HG03280 (cell line): ENCODE measurements around the gene TSR1.

Experiments
- ATAC-seq: cut with Tn5 transposase; IDR thresholded peaks from one replicate; pipeline ENCODE4 v1.9.1; 2021; ENCODE audit warnings: mild to moderate bottlenecking, moderate library complexity; ENCODE audit not compliant: unreplicated experiment

Gene TSR1

DNA sequence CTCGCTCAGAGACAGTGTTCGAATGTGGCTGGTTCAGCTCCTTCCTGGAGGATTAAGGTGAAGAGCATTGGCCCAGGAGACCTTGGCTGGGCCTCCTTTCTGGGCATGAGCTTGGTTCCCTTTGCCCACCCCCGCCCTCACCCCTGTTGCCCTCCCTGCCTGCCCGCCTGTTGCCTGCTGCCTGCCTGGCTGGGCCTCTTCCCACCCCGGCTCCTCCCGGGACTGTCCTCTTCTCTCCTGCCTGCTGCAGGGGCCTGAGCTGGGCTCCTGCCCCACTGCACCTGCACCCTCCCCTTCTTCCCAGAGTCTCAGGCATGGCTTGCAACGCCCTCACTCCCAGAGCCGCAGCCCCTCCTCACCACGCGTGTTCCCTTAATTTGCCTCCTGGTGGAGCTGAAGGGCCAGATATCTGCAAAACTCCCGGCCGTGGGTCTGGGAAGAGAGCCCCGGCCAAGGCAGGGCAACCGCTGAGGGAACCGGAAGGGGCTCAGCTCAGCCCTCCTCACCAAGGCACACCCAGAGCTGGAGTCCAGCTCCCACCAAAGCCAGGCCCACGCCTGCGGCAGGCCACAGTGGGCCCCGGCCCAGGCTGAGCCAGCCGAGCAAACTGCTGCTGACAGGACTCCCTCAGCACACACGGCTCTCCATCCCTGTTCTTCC, 33.4 kb upstream of the TSR1 start:
- ATAC-seq, result no peak

DNA sequence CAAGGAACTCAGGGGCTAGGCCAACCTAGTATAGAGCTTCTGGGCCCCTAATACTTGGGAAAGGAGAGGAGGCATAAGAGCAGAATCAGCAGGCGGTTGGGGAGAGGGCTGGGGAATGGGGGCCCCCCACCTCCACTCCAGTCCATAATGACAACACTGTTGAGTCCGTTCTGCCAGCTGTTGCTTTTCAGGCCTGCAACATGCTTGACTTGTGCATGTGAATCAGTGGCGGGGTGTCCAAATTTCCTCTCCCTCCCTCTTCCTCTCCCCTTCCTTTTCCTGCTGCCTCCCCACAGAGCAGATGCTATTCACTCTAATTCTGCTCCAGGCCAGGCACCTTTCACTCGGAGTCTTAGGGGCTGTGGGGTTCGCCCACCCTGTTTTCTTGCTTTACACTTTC, 32.8 kb upstream of the TSR1 start:
- ATAC-seq, result no peak

DNA sequence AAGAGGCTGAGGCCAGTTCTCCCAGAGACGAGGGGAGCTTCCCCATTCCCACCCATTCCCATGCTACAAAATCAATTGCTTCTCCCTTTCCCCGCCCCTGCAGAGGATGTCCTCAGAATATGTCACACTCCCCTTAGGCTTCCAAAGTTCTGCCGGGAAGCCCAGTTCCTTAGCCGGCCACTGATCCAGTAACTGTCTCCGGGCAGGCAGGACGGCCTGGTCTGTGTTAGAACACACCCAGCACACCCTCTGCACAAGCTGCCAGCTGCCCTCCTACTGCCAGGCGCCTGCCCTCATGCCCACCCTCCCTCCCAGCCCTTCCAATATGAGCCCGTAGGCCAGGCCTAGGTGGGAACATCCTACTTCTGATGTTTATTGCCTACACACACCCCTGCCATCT, 32.1 kb upstream of the TSR1 start:
- no peak for ATAC-seq

DNA sequence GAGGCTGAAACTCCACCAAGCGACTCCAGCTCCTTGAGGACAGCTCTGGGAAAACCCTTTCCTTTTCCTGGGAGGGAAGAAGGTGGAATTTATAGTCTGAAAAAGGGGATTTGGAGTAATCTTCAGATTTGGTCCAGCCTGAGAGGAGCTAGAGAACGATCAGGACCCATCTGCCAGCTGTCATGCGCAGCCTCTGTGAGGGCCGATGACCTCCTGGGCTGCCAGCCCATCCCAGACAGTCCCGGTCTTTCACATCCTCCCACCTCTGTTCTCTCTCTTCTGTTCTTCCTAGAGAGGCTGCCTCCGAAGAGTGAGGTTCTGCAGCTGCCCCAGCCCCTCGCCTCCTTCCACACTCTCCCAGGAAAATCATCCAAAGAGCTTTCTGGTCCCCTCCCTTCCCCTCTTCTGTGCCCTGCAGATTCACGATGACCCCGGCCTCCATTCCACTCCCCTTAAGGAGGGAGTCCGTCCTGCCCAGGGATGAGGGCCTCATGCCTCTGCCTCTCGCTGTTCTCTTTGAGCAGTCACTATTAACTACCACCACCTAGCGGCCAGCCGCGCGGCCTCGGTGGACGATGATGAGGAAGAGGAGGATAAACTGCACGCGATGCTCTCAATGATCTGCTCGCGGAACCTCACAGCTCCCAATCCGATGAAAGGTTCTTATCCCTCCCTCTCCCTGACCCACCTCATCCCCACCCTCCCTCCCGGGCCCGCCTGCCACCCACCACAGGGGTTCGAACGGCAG, 30.7 kb upstream of the TSR1 start:
- ATAC-seq, result no peak

DNA sequence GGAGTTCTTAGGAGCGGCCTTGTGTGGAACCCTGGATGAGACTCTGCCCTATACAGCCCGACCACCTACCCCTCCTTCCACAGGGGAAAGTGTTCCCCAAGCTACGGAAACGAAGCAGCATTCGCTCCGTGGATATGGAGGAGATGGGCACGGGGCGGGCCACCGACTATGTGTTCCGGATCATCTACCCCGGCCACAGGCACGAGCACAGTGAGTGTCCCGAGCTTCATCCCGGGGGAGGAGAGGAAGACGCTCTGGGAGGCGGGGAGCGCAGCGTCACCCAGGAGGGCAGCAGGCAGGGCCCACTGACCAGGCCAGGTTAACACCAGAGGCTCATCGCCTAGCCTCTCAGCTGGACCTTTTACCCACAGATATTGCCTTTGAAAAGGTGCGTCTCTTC, 28.9 kb upstream of the TSR1 start:
- no peak for ATAC-seq

DNA sequence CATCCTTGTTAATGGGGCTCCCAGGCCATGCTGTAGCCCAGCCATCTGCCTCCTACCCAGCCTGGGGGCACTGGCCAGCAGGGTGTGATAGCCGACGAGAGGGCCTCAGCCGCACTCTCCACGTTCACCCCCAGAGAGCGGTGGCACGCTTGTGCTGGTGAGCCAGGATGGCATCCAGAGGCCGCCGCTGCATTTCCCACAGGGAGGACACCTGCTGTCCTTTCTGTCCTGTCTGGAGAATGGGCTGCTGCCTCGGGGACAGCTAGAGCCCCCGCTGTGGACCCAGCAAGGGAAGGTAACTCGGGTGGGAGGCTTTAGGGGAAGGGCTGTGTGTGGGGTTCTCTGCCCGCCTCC, 28.5 kb upstream of the TSR1 start:
- ATAC-seq, result no peak

DNA sequence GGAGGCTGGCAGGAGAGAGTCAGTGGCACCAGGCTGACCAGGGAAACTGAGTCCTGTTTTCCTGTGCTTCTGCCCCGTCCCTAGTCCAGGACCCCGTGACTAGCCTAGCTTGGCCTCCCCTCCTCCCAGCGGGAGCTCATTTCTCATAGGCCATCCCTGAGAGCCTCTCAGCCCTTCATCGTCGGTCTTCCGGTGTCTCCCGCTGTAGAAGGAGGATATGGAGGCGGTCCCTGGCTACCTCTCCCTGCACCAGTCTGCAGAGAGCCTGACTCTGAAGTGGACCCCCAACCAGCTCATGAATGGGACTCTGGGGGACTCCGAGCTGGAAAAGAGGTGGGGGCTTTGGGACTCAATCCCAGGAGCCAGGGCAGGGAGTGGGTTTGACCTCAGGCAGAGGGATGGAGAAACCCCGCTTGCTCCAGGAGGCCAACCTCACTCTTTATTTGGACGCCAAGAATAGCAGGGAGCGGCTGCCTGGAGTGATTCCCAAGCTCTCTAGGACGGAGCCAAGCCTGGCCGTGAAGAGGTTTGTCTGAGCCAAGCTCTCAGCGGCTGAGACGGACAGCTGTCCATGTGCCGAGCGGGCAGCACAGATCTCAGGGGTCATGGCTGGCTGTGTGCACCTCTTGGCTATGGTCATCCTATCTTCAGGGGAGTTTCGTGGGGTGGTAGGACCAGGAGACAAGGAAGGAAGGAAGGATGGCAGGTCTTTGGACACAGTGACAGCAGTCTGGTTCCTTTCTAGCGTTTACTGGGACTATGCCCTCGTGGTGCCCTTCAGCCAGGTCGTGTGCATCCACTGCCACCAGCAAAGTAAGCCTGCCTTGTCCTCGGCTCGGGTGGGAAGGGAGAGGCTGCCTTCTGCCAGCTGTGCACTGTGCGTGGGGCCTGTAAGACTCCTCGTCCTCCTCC, 27.9 kb upstream of the TSR1 start:
- no peak for ATAC-seq

DNA sequence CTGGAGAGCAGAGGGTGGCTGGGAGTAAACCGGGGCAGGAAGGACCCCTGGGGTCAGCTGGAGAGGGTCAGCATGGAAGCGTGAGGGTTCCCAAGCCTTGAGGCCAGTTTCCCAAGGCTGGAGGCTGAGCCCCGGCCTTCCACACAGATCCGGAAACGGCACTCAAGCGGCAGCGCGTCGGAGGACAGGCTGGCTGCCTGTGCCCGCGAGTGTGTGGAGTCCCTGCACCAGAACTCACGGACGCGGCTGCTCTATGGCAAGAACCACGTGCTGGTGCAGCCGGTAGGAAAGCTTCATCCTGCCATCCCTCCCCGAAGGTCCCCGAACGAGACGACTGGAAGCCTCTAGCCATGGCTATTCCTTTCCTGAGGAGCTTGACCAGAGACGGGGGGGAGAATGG, 27.1 kb upstream of the TSR1 start:
- ATAC-seq, result no peak

DNA sequence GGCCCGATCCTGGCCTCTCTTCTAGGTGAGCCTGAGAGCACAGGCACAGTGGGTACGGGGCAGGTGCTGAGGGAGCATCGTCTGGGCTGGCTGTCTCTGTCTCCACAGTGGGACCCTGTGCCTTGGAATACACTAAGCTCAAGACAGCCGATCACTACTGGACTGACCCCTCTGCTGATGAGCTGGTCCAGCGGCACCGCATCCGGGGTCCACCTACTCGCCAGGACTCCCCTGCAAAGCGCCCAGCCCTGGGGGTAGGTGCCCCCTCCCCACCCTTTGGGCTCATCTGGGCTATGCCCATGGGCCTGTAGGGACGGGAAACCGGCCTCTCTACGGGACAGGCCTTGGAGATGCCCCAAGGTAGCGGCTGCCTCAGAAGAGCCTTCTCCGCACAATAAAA, 26.6 kb upstream of the TSR1 start:
- no peak for ATAC-seq

DNA sequence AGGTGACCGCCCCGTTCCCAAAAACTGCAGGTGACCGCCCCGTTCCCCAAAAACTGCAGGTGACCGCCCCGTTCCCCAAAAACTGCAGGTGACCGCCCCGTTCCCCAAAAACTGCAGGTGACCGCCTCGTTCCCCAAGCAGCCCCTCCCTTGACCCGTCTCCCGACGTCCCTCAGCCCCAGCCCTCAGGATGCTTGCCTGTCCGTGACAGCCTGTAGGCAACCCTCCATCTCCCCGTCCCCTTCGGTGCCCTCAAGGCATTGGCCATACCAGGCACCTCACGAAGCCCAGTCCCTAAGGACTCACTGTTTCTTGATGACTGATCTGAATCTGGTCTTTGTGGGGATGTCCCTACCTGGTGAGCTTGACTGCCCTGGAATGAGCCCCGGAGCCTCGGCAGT, 26.2 kb upstream of the TSR1 start:
- ATAC-seq, result no peak

DNA sequence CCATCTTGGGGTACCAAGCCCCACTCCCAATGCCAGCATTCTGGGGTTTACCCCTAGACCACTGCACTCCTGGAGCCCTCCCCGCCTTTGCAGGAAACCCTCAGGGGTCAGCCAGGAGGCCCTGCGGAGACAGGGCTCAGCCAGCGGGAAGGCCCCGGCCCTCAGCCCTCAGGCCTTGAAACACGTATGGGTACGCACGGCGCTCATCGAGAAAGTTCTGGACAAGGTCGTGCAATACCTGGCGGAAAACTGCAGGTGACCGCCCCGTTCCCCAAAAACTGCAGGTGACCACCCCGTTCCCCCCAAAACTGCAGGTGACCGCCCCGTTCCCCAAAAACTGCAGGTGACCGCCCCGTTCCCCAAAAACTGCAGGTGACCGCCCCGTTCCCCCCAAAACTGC, 25.8 kb upstream of the TSR1 start:
- ATAC-seq, result no peak

DNA sequence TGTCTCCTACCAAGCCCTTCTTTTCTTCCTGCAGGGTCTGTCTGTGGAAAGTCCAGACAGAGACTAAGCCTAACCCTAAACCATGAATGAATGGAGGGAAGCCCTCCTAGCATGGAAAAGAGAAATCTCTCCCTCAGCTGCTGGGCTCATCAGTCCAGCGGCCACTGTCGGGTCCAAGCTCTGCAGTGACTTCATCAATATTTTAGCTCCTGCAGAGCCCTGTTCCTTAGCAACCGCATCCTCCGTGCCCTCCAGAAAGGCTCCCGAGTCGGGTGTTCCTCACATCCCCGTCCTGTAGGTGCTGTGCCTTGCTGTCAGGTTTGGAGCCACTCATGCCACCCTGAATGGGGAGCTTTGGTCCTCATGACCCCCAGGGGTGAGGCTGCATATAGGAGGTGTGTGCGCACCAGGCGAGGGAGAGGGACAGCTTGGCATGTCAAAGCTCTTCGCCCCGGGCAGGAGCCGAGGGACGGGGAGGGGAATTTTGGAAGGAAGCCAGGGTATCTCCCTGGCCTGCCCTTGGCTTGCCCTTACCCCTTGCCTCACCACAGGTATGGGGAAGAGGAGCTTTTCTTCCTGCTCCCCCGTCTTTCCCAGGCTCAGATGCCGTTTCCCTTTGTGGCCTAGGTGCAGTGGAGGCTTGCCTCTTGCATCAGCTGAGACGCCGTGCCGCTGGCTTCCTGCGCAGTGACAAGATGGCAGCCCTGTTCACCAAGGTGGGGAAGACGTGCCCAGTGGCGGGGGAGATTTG, 24.9 kb upstream of the TSR1 start:
- ATAC-seq, result no peak

DNA sequence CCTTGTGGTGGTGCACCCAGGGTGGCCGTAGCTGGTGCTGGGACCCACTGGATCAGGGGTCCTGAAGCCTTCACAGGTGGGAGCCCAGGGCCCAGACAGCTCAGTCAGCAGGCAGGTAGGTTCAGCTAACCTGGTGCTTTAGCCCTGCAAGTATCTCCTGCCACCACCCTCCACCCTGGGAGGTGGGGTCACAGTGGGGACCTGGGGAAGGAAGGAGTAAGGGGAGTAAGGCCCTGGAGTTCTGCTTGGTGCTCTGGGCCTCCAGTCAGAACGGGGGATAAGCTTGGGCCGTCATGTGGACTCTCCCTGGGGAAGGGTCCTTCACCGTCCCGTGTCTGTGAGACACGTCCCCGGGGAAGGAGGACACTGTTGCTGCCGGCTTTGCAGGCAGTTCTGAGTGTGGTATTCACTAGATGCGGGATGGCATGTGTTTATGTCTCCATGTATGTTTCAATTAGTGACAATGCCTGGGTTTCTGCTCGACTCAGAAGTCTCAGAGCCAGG, 21.7 kb upstream of the TSR1 start:
- no peak for ATAC-seq

DNA sequence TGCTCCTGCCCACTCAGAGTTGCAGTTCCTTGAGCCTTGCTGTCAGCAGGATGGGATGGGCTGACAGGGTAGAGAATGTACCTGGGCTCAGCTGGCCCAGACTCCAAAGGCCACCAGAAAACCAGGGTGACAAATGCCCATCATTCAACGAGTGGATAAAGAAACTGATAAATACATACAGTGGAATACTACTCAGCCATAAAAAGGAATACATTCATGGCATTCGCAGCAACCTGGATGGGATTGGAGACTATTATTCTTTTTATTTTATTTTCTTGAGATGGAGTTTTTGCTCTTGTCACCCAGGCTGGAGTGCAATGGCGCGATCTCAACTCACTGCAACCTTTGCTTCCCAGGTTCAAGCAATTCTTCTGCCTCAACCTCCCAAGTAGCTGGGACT, 21.0 kb upstream of the TSR1 start:
- ATAC-seq, result no peak

DNA sequence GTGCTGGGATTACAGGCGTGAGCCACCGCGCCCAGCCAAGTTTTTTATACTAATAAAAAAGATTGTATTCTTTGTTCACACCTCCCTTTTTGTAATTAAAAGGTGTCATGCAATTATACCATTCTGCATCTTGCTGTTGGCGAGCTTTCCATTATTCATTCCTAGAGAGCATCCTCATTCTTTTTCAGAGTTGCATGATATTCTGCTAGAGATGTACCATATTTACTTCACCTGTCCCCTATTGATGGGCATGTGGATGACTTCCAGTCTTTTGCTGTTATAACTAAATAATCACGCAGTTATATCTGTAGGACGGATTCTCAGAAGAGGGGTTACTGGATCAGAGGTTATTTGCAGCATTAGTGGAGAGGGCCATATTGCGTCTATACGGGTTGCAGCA, 18.1 kb upstream of the TSR1 start:
- no peak for ATAC-seq

DNA sequence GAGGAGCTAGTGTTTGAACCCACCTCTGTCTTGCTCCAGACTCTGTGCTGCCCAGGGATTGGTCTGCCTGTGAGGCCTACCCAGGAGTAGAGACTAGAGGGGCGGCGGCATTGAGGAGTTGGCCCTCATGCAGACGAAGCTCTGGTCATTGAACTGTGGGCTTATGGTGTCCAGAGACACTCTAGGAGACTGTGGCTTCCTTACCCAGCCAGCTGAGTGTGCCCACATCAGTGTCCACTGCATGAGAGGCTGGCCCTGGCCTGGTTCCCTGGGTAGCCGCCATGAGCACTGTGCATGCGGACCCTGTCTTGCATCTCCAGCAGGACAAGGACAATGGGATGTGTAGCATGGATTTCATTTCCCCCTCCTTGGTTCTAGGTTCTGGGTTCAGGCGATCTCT, 15.0 kb upstream of the TSR1 start:
- ATAC-seq, result no peak

DNA sequence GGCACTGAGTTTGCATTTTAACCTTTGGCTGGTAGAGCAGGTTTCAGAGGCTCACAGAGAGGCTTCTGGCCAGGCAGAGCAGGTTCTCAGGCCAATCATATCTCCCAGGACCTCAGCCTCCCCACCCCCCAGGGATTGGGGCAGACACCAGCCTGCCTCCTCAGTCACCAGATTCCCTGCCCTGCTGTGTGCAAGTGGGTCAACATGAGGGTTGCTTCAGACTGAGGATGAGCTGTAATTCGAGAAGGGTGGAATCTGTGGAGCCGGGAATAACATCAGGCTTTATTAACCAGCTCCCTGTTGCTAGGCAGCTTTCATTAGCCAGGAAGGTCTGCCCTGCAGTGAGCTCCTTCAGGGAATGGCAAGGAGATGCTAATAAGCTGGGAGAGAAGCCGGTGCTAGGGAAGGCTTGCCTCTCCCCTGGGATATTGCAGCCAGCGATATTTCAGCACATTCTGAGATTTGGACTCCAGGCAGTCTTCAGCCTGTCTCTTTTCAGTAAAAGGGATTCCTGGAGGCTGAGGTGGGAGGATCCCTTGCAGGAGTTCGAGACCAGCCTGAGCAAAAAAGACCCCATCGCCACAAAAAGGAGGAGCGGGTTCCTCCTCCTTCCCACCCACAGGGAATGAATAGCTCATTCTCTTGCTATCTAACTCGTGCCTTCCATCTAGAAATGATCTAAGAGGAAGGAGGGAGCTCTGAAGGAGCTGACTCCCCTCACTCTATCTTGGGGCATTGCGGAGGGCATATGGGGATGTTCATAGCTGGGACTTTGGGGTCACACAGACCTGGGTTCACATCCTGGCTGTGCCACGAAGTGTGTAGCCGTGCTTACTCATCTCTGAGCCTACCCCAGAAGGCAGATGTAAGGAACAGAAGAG, 11.8 kb upstream of the TSR1 start:
- no peak for ATAC-seq

DNA sequence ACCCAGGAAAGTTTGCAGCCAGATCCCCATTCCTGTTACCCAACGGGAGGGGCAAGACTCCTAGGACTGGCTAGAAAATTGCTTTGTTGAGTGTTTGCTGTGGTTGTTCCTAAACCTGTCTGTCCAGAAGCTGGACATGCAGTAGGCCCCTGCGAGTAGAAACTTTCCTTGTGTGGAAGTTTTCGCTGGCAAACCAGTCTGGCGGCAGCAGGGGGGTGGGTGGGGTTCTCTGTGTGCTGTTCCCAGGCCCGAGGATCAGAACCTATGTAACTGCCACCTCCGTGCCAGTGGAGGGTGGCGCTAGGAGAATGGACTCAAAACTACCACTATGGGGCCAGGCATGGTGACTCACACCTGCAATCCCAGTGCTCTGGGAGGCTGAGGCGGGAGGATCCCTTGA, 10.2 kb upstream of the TSR1 start:
- no peak for ATAC-seq

DNA sequence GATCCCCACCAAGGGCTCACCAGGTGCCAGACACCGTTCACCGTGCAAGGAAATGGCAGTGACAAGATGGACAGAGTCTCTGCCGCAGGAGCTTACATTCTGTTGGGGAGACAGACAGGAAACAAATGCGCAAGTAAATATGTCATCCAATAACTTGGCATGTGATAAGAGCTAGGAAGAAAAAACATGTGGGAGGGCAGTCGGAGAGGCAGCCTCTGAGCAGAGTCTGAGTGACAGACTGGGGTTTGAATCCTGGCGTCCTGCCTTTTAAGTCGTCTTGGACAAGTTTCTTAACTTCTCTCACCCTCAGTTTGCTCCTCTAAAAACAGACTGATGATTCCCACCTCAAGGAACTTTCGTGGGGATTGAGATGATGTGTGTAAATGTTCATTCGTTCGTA, 8.3 kb upstream of the TSR1 start:
- no peak for ATAC-seq

DNA sequence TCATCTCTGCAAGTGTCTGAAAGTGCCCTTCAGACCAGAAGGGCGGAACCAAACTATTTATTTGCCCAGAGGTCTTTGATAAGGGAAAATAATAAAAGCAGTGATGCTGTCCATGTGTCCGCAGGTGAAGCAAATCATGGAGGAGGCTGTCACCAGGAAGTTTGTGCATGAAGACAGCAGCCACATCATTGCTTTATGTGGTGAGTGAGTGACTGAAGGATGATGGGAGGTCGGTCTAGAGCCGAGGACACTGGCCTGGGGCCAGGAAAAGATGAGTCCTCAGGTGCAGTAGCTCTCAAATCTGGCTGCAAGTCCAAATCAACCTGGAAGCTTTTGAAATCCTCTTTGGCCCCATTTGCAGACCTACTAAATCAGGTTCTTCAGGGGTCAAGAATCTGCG, 7.2 kb upstream of the TSR1 start:
- ATAC-seq, result no peak
